ENCODE results near the gene KANSL1. TPM values are rescaled to one million over a fixed set of nuclear protein-coding genes. Genes with fewer than 3 reads are reported as not detected.

The KANSL1 gene
- total RNA-seq, 3 donors from 2014 or later: 59.5 to 142 (median 111) TPM

DNA sequence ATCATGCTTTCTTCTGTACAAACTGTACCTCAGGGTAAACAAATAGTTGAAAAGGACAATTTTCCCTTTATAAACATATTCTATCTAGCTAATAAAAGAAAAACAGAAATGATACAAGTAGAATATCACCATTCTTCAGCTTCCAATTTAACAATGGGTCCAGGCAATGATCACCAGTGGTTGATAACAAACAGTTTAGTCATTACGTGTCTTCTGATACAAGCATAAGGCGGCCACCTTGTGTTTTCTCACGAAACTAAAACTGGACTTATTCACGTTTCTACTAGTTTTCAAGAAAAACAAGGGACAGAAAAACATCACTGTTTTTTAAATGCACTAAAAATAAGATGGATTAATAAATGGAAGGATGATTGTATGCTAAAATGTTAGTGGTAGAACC lies 135.9 kb downstream of the KANSL1 start:
- TF ChIP-seq POLR2AphosphoS5 (IDR thresholded peaks at IDR 0.05) (no peak), POLR2A (IDR thresholded peaks at IDR 0.05) (no peak), CTCF (IDR thresholded peaks at IDR 0.05) (no peak)
- intact Hi-C loops (cut with DNase I; ENCODE audit: low total_unique reads): no loop called here

DNA sequence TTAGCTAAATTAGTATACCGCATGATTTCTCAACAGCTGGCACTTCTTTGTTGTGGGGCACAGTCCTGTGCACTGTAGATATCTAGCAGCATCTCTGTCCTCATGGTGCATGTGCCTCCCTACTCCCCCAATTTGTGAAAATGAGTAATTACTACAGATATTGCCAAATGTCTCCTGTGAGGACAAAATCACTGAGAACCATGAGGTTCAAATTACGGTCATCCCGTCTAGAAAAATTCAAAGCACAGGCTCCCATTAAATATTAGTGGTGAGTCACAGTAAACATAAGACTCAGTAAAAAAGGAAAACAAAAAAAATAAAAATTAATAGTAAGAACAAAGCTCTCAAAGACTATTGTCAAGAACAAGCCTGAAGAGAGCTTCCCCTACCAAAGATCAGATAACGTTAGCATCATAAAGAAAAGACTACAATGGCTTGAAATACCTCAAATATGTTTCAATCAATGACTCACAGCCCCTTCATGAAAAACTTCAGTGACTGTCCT lies 136.4 kb downstream of the KANSL1 start:
- Histone ChIP-seq H3K36me3 (no peaks in the 10 kb centered on the region), H3K4me3 (no peak overlapping the region), H3K27ac (peak overlapping the region in 1 of 2 donors; percentile 30), H3K4me1 (no peaks in the 10 kb centered on the region), H3K27me3 (no peaks in the 10 kb centered on the region), H3K9me3 (no peaks in the 10 kb centered on the region)
- DNase-seq (ENCODE audit: low spot score in 2 of 2): no peak
- peak in 1 of 3 donors; percentile 44 for TF ChIP-seq POLR2AphosphoS5 (IDR thresholded peaks at IDR 0.05)
- no peak for TF ChIP-seq CTCF (IDR thresholded peaks at IDR 0.05)
- intact Hi-C loops (cut with DNase I; ENCODE audit: low total_unique reads): no loop called here

More for the DNA sequence above, 135.9 kb downstream of the KANSL1 start:
- Histone ChIP-seq H3K4me1 (no peaks in the 10 kb centered on the region), H3K4me3 (no peak overlapping the region), H3K36me3 (no peaks in the 10 kb centered on the region), H3K27me3 (no peaks in the 10 kb centered on the region), H3K9me3 (no peaks in the 10 kb centered on the region), H3K27ac (peak overlapping the region in 1 of 2 donors; percentile 12)
- no peak for DNase-seq (ENCODE audit: low spot score in 2 of 2)

- DNase-seq (ENCODE audit: low spot score in 2 of 2): no peak
- TF ChIP-seq POLR2AphosphoS5 (IDR thresholded peaks at IDR 0.05) (no peak), POLR2A (IDR thresholded peaks at IDR 0.05) (no peak), CTCF (IDR thresholded peaks at IDR 0.05) (no peak)
- no peaks in the 10 kb centered on the region for H3K4me1 ChIP-seq
- no peak overlapping the region for H3K4me3 ChIP-seq
- H3K27ac ChIP-seq: no peak overlapping the region
- H3K9me3 ChIP-seq: no peaks in the 10 kb centered on the region
- no peaks in the 10 kb centered on the region for H3K36me3 ChIP-seq
- H3K27me3 ChIP-seq: no peaks in the 10 kb centered on the region
- intact Hi-C loops (cut with DNase I; ENCODE audit: low total_unique reads): no loop called here
Measured at GRCh38 chr17:46053911-46054534, 139.2 kb downstream of the KANSL1 start.

- intact Hi-C loops (cut with DNase I; ENCODE audit: low total_unique reads): no loop called here
- TF ChIP-seq POLR2AphosphoS5 (IDR thresholded peaks at IDR 0.05) (no peak), POLR2A (IDR thresholded peaks at IDR 0.05) (no peak), CTCF (IDR thresholded peaks at IDR 0.05) (no peak)
- no peak overlapping the region for H3K27ac ChIP-seq
- H3K4me1 ChIP-seq: no peaks in the 10 kb centered on the region
- no peaks in the 10 kb centered on the region for H3K9me3 ChIP-seq
- H3K36me3 ChIP-seq: no peaks in the 10 kb centered on the region
- DNase-seq (ENCODE audit: low spot score in 2 of 2): no peak
- no peaks in the 10 kb centered on the region for H3K27me3 ChIP-seq
- H3K4me3 ChIP-seq: no peak overlapping the region
Measured at GRCh38 chr17:46049656-46050055, 143.6 kb downstream of the KANSL1 start.

- intact Hi-C loops (cut with DNase I; ENCODE audit: low total_unique reads): no loop called here
- Histone ChIP-seq H3K9me3 (no peaks in the 10 kb centered on the region), H3K4me1 (peaks cover 0 to 8% of the 10 kb centered on the region in 2 donors), H3K36me3 (no peaks in the 10 kb centered on the region), H3K27ac (peak overlapping the region in 1 of 2 donors; percentile 56), H3K4me3 (no peak overlapping the region), H3K27me3 (no peaks in the 10 kb centered on the region)
- TF ChIP-seq POLR2AphosphoS5 (IDR thresholded peaks at IDR 0.05) (no peak), CTCF (IDR thresholded peaks at IDR 0.05) (no peak), POLR2A (IDR thresholded peaks at IDR 0.05) (no peak)
- DNase-seq (ENCODE audit: low spot score in 2 of 2): no peak
Measured at GRCh38 chr17:46047856-46048255, 145.4 kb downstream of the KANSL1 start.
